Suprapubic skin (tissue), 4 donors: ENCODE data around the gene RAB1A. TPM values are rescaled to one million over a fixed set of nuclear protein-coding genes. Genes with fewer than 3 reads are reported as not detected.

Experiments
- DNase-seq, 2 donors: peaks; one replicate each; pipeline ENCODE4 v3.0.0-alpha.2; 2019; ENCODE audit warnings: low spot score in 2 of 2
- H3K27ac ChIP-seq: fragments of 200-600 bp; sonication (generic); one replicate; pipeline ENCODE4 v1.5.1; 2019
- H3K27me3 ChIP-seq: fragments of 200-600 bp; sonication (generic); one replicate; pipeline ENCODE4 v1.5.1; 2019
- H3K36me3 ChIP-seq: fragments of 200-600 bp; sonication (generic); one replicate; pipeline ENCODE4 v1.5.1; 2019
- H3K4me1 ChIP-seq: fragments of 200-600 bp; sonication (generic); one replicate; pipeline ENCODE4 v1.5.1; 2019
- H3K4me3 ChIP-seq: fragments of 200-600 bp; sonication (generic); one replicate; pipeline ENCODE4 v1.5.1; 2019; ENCODE audit warnings: mild to moderate bottlenecking
- H3K9me3 ChIP-seq: fragments of 200-600 bp; sonication (generic); one replicate; pipeline ENCODE4 v1.5.1; 2019
- CTCF ChIP-seq, 2 donors: fragments of 200-600 bp in 1 of 2; fragments of 450-650 bp in 1 of 2; sonication (generic) in 1 of 2; IDR thresholded peaks; one replicate each; pipeline ENCODE4 v1.5.1; 2016 to 2019; ENCODE audit warnings: antibody characterized with exemption in 2 of 2, mild to moderate bottlenecking in 1 of 2, moderate library complexity in 1 of 2
- EP300 ChIP-seq: sonication (generic); formaldehyde crosslinking; IDR thresholded peaks from one replicate; pipeline ENCODE4 v1.6.1; 2017; ENCODE audit warnings: antibody characterized with exemption
- POLR2A ChIP-seq, 2 donors: fragments of 450-650 bp; IDR thresholded peaks; one replicate each; pipeline ENCODE4 v1.6.1; 2017; ENCODE audit warnings: antibody characterized with exemption in 2 of 2, mild to moderate bottlenecking in 2 of 2, moderate library complexity in 2 of 2
- POLR2AphosphoS5 ChIP-seq, 3 donors: sonication (generic); formaldehyde crosslinking; IDR thresholded peaks; one replicate each; pipeline ENCODE4 v1.6.1; 2017; ENCODE audit warnings: antibody characterized with exemption in 3 of 3
- WGBS: methylation state at CpG from one replicate; pipeline ENCODE4 v1.1.5; 2018; 5-methylcytosine and 5-hydroxymethylcytosine counted together
- total RNA-seq, 4 donors: library from RNA; depleted of rRNA; stranded (reverse); fragments of >200 nt; gene quantifications; one replicate each; pipeline ENCODE4 v1.1.0, GENCODE V29; 2016

The RAB1A gene
- total RNA-seq, 4 donors from 2014 or later = 66.3 to 76.0 (median 68.3) TPM

- Histone ChIP-seq H3K36me3 (no peaks in the 10 kb centered on the region), H3K4me1 (peaks cover 70% of the 10 kb centered on the region), H3K27me3 (no peaks in the 10 kb centered on the region), H3K4me3 (no peak overlapping the region), H3K9me3 (no peaks in the 10 kb centered on the region), H3K27ac (no peak overlapping the region)
- TF ChIP-seq EP300 = no peak
- DNase-seq = no peak
- WGBS = 76% methylated on average over 5 of the region's 5 CpGs
Measured at GRCh38 chr2:65120990-65121693, 8.8 kb downstream of the RAB1A start.

GRCh38 chr2:65116645-65117044 lies 13.3 kb downstream of the RAB1A start:
- H3K36me3 ChIP-seq = no peaks in the 10 kb centered on the region
- H3K4me1 ChIP-seq = peaks cover 59% of the 10 kb centered on the region
- no peaks in the 10 kb centered on the region for H3K9me3 ChIP-seq
- H3K27me3 ChIP-seq = no peaks in the 10 kb centered on the region
- no peak overlapping the region for H3K27ac ChIP-seq
- no peak overlapping the region for H3K4me3 ChIP-seq
- TF ChIP-seq POLR2A (IDR thresholded peaks at IDR 0.05) = no peak
- no peak for TF ChIP-seq CTCF (IDR thresholded peaks at IDR 0.05)
- TF ChIP-seq EP300 = no peak
- no peak for TF ChIP-seq POLR2AphosphoS5 (IDR thresholded peaks at IDR 0.05)
- no peak for DNase-seq

DNA sequence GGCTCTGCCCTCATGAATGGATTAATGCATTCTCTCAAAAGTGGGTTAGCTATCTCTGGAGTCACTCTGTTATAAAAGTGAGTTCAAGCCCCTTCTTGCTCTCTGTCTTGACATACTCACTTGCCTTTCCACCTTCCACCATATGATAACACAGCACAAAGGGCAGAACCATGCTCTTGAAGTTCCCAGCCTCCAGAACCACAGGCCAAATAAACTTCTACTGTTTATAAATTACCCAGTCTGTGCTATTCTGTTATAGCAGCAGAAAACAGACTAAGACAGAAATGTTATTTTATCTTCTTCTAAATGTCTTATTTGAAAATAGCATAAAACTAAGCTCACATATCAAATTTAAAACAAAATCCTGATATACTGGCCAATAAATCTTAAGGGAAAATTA lies 15.0 kb downstream of the RAB1A start:
- H3K4me3 ChIP-seq = no peak overlapping the region
- no peaks in the 10 kb centered on the region for H3K36me3 ChIP-seq
- H3K27me3 ChIP-seq = no peaks in the 10 kb centered on the region
- H3K4me1 ChIP-seq = peaks cover 47% of the 10 kb centered on the region
- H3K27ac ChIP-seq = no peak overlapping the region
- DNase-seq = no peak
- H3K9me3 ChIP-seq = no peaks in the 10 kb centered on the region
- no peak for TF ChIP-seq POLR2AphosphoS5 (IDR thresholded peaks at IDR 0.05)
- no peak for TF ChIP-seq CTCF (IDR thresholded peaks at IDR 0.05)
- no peak for TF ChIP-seq POLR2A (IDR thresholded peaks at IDR 0.05)
- TF ChIP-seq EP300 = no peak

DNA sequence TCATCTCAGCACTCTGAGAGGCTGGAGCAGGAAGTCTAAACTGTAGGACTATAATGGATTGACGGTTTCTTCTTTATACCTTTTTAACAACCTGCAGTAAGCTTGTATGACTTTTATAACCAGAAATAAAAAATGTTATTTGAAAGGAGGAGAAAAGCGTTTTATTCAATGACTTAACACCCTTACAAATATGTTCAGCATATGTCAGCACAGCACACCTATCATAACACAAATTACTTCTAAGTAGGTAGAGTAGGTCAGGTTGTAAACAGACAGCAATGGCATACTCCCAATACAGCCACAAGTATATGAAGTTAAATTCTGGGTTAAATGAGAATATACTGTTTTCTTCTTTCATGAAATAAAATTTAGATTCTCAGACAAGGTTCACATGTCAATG lies 16.1 kb downstream of the RAB1A start:
- peaks cover 40% of the 10 kb centered on the region for H3K4me1 ChIP-seq
- TF ChIP-seq EP300 = no peak
- no peak for DNase-seq
- WGBS = 54% methylated on average over 2 of the region's 2 CpGs
- no peak overlapping the region for H3K4me3 ChIP-seq
- H3K27me3 ChIP-seq = no peaks in the 10 kb centered on the region
- no peaks in the 10 kb centered on the region for H3K9me3 ChIP-seq
- H3K27ac ChIP-seq = no peak overlapping the region
- no peaks in the 10 kb centered on the region for H3K36me3 ChIP-seq

- no peak for DNase-seq
- H3K27me3 ChIP-seq = no peaks in the 10 kb centered on the region
- H3K27ac ChIP-seq = no peak overlapping the region
- H3K4me3 ChIP-seq = no peak overlapping the region
- H3K36me3 ChIP-seq = no peaks in the 10 kb centered on the region
- H3K9me3 ChIP-seq = no peaks in the 10 kb centered on the region
- 95% methylated on average over 4 of the region's 4 CpGs for WGBS
- peaks cover 34% of the 10 kb centered on the region for H3K4me1 ChIP-seq
- TF ChIP-seq POLR2A (IDR thresholded peaks at IDR 0.05) (no peak), EP300 (no peak), CTCF (IDR thresholded peaks at IDR 0.05) (no peak)
Measured at GRCh38 chr2:65113229-65113628, 16.7 kb downstream of the RAB1A start.

DNA sequence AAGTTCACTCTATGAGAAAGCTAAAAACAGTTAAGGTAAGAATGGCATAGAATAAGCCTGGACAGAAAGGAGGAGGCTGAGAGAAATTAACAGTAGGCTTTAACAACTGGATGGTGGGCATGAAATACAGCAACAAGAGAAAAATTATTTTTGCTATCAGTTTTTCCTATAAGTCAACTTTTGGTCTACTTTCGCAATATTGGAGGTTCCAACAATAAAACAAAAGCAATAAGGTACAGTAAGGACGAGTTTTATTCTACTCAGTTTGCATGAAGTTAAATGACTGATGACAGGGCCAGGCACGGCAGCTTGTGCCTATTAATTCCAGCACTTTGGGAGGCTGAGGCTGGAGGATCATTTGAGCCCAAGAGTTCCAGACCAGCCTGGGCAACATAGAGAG lies 17.3 kb downstream of the RAB1A start:
- no peaks in the 10 kb centered on the region for H3K36me3 ChIP-seq
- no peaks in the 10 kb centered on the region for H3K9me3 ChIP-seq
- DNase-seq = no peak
- 72% methylated on average over 3 of the region's 3 CpGs for WGBS
- H3K27me3 ChIP-seq = no peaks in the 10 kb centered on the region
- H3K4me1 ChIP-seq = peaks cover 28% of the 10 kb centered on the region
- H3K4me3 ChIP-seq = no peak overlapping the region
- TF ChIP-seq EP300 = no peak
- TF ChIP-seq POLR2AphosphoS5 (IDR thresholded peaks at IDR 0.05) = no peak
- TF ChIP-seq POLR2A (IDR thresholded peaks at IDR 0.05) = no peak
- no peak for TF ChIP-seq CTCF (IDR thresholded peaks at IDR 0.05)
- H3K27ac ChIP-seq = no peak overlapping the region
